ENCODE data around the gene SIRT3.

GRCh38 chr11:255816-256215 lies 19.7 kb upstream of the SIRT3 start:
- no peak for TF ChIP-seq POLR2A (IDR thresholded peaks at IDR 0.05)
- no peak for TF ChIP-seq CTCF (IDR thresholded peaks at IDR 0.05)

All from body of pancreas (tissue), 4 donors.